Activated T-helper 1 cell treated with anti-CD3 and anti-CD28 coated beads, Interleukin-2, amount 50 U/mL, for 16 hours (primary cell): ENCODE results near the gene MGP.

Experiments used
- DNase-seq, 2 donors: peaks; one replicate each; pipeline ENCODE4 v3.0.0-alpha.2; 2020; ENCODE audit warnings: low read depth in 1 of 2, low spot score in 1 of 2

The MGP gene

DNA sequence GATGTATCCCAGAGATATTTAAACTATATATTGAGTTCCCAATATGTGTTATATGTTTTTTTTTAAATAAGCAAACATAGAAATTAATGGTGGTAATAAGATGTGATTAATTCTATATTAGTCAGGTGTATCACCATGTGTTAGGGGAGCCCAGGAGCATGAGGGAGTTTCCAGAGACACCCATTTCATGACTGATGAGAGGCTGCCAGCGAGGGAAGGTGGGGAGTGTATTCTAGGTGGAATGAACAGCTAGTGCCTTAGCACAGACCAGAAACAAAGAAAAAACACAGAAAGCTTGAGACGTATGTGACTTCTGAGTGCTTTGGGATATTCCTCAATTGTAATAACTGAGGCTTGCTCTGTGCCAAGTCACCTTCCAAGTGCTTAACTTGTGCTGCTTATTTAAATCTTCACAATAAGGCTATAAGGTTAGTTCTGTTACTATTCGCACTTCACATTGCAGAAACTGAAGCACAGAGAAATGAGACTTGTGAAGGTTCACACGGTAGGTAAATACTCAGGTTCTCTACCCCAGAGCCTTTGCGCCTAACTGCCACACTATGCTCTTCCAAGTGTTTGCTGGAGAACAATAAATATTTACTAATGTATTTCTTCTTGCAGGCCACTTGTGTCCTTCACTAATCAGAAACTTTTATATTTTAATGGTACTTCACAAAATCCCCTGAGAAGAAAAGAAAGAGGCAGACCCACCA, 17.9 kb upstream of the MGP start:
- DNase-seq = no peak

DNA sequence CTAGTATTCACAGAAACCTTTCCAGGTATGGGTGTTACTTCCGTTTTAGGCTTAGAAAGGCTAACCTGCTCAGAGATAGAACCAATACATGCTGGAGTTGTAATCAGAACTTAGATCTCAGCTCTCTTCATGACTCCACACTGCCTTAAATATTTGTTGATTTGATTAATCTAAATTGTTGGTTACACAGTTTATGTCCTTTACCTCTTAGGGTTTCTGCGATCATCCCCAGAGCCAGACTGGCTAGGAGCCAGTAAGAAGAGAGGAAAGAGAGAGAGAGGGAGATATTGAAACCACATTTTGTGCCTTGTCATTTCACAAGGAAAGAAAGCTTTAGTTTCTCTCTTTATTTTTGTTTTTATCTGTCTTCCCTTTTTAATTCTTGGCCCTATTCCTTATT, 16.8 kb upstream of the MGP start:
- DNase-seq = no peak

DNA sequence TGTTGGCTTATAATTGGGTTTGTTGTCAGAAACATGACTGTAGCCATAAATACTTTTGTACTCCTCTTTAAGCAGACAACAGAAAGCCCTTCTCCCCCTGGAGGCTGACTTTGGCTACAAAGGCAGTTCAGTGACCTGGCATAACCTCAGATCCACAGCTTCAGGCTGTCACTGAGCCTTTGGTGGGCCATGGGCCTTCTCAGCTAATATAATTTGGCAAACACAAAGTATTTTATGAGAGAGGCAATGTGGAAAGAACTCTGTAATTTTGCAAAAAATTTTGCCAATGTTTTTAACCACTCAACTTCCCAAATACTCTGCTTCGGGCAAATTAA, 15.5 kb upstream of the MGP start:
- no peak for DNase-seq

DNA sequence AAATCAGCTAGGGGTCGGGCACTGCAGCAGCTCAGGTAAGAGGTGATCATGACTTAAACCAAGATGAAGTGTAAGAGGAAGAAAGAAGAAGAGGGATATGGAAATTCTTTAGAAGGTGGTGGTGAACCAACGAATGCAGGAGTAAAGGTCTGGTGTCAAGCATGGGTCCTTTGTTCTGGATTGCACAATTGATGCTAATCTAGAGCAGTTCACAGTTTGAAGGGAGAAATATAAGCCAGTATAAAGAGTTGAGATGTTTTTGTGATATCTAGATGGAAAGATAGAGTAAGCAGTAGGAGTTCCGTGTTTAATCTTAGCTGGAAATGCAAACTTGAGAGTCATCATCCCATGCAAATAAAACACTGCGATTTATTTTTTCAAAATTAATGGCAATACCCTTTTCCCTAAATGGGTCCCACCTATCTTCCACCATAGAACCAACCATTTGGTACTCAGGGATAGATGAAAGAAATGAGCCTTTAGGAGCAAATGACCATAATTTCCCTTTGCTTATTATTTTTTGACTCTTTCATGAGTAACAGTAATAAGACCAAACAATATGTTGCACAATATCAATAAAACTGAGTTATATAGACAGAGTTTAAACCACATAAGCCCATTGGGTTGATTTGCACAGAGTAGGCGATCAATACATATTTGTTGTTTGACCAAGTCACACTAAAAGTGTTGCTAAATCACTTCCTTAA, 15.0 kb upstream of the MGP start:
- no peak for DNase-seq

DNA sequence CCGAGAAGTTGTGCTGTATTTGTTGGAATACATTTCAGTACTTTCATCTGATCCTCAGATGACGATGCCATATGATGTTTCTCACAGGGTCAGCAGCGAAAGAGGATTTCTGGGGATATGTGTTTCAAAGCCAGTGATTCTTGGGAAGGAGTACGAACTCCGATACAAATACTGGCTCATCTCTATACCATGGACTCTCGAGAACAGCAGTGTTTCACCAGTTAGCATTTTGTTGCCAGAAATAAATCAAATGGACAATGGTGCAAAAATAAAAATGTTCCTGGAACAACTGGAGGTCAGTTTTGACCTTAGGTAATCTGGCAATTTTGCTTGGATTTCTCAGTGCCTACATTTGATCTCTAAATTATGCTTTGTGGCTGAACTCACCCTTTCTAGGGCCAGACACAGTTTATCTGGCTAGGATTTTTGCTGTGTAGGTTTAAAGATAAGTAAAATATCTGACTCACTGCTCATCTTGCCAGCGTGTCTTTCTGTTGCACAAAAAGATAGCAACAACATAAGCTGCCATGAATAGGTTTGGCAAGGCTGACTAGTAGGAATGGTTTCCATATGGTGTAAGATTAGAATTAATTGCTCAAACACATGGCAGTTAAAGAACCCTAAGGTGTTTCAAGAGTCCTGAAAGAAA, 11.0 kb upstream of the MGP start:
- DNase-seq = no peak

DNA sequence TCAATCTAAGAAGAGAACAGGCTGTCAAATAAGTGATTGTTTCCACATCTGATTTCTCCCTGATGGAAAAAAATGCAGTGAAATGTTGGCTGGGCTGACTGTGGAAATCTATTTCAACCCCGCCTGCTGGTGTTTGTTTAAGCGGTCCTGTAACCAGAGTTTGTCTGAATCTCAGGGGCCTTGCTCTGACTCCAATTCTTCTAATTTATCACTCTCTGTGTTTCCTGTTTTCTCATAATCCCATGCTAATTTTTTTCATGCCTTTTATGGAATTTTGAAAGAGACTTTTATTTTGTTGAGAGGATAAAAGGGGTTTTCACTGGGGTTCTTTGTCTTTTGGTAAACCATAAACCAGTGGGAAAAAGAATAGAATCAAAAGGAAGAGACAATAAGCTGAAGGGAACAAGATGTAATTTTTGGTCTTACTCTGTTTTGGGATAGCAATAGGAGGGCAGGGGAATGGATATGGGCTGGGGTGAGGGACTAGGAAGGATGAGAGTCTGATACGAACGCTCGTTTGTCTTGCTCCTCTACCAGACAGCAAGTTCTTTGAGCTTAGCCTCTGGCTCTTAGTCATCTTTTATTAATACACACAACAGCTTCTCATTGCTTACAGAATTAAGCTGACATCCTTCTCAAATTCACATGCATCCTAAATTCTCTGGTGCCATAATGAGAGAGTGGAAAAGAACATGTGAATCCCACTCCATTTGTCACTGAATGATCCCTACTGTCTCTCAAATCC, 8.0 kb upstream of the MGP start:
- DNase-seq = no peak

DNA sequence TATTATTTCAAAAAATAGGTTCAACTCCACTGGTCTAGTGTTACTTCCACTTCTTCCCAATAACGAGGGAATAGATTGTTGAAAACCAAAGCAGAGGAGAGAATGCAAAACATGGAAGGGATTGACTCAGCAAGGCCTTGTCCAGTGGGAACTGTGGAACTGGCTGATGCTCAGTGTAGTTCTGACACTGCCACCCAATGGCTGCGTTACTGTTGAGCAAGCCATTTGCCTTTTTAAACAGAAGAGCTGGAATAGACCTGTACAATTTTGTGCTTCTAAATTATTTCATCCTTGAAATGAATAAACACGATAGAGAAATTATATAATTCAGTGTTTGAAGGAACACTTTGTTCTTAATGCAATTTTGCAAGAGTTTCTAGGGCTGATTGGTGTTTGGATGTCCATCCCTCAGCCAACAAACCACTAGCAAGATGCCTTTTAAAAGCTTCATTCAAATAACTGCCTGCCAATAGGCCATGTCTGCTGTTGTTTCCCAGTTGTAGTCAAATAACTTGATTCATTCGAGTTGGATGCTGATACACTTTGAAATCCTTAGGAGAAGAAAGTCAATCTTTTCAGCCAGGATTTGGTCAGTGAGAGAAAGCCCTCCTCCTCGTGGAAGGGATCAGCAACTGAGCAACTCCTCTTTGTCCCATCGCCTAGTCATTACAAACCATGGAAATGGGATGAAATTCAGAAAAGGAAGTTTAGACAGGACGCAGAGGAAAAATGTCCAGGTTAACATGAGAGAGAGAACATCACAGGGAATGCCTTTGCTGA, 7.3 kb upstream of the MGP start:
- no peak for DNase-seq

DNA sequence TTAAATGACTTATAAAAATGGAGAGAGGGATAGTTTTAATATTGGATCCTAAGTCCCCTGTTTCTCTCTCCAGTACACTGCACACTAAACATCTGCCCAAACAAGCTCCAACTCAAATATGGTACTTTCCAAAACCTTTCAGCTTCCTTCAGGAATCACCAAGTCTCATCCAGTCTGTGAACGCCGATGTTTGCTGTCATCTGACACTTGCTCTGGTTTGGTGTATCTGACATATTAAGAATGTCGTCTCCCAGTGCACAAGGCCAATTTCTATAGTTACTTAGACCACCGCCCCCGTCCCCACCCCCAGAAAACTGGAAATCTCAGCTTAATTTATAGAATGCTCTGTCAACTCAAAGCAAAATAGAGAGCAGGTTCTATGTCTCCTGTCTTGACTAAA, 5.0 kb upstream of the MGP start:
- no peak for DNase-seq

DNA sequence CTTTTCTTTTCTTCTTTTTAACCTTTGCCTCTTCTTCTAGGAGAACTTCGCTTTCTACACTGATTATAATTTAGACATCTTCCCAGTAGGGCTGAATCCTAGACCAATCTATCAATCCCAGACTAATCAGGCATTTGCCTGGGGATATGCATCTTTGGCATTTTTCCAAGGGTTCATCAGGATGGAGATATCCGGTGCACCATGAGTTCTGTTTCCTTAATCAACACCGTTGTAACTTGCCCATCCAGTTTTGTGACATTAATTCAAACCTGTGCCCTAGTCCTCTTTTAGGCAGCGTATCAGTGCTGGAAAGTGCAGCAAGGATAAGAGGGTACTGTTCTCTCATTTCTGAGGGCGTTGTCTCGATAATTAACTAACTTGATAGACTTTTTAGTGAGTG, 617 bp upstream of the MGP start:
- no peak for DNase-seq

DNA sequence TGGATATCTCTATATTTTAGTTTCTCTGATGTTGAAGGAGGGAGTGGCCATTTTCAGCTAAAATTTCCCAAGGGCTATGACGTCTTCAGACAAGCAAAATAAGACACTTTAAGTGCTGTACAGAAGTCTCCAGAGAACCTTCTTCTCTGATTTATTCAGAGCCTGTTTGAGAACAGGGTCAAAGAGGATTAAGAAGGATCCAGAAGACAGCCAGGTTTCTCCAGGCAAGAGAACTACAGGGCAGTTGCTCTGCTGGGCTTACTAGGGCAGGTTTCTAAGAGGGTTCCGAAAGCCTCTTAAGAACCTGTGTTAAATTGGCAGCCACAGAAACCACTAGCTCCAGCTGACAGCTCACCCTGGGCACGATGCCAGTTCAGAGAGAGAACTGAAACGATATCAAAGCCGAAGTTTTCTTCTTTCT, 1.2 kb downstream of the MGP start:
- peak; percentile 58 to 72 for DNase-seq

DNA sequence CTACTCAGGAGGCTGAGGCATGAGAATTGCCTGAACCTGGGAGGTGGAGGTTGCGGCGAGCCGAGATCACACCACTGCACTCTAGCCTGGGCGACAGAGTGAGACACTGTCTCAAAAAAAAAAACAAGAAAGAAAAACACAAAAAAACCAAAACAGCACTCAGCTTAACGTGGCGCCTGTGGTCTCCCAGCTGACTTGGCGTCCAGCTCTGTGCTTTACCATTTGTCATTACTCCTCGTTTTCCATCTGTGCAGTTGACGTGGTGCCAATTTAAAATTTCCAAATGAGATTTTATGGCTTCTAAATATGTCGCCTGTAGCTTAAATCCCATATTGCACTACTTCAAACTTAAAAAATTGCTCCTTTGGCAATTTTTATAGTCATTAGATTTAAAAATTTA, 2.0 kb downstream of the MGP start:
- no peak for DNase-seq

DNA sequence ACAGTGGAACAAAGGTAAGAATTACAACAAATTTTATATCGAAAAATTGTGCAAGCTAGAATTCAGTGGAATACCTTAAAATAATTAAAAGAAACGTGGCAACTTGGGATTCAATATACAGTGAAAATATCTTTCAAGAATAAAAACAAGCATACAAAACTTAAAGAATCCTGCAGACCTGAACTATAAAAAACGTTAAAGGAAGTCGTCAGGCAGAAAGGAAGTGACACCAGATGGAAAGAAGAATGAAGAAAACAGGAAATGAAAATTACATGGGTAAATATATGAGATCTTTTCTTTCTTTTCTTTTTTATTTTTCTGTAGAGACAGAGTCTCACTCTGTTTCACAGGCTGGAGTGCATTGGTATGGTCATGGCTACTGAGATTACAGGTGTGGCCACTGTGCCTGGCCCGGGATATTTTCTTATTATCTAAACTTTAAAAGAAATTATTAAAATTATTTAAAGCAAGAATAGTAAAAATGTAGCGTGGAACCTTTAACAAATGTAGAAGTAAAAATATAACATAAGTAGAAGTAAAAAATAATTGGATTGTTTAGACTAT, 4.7 kb downstream of the MGP start:
- no peak for DNase-seq

DNA sequence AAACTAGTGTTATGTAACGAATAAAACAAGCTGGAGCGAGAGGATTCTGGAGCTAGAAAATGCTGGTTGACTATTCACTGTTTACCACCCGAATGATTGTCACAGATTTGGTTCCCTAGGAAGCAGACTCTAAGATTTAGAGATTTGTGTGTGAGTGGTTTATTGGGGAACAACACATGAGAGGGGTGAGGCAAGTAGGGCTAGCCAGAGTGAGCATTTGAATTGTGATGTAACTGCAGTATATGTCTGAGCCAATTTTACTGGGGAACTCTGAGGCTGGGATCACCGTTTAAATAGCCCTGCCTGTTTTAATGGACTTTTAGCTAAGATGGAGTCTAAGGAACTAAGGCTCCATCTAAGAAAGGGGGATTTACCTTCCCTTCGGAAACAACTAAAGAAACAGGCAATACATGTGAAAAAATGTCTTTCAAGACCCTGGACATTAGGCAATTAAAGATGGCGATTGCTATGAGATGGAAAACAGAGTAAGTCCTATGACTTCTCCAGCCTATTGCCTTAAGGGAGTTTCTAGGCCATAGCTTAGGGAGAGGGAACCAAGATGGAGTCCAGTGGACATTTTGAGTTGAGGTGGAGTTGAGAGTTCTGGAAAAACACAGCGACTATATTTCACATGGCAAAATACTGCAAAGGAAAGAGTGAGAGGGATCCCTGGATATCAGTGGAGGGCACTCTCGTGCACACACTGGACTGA, 6.3 kb downstream of the MGP start:
- DNase-seq = no peak

DNA sequence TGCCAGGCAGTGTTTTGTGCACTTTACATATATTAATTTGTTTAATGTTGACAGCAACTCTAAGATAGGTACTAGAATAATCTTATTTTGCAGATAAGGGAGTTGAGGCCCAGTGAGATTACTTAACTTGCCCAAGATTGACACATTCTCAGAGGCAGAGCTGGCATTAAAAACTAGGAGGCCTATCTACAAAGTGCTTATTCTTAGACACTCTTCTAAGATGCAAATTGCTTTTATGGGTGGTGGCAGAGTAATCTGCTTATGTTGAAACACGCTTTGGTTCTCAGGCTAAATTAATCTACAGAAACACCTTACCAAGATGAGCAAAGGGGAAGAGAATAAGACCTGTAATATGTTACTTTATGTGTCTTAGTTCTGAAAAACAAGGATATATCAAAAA, 7.2 kb downstream of the MGP start:
- no peak for DNase-seq

DNA sequence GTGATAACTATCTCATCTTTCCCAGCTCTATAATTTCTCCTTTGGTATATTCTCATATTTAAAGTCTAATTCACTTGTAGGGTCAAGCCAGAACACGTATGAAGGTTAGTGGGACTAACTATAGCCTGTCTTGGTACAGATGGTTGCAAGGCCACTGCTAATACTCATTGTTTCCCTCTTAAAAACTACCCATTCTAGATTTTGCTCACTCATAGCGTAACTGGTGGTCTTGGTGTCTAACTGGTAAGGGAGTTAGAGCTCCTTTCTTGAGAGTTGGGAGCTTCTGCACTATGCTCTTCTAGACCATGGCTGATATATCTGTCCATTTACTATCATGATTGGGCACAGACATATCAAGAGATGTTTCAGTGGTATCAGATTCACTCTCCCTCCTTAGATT, 8.8 kb downstream of the MGP start:
- no peak for DNase-seq

DNA sequence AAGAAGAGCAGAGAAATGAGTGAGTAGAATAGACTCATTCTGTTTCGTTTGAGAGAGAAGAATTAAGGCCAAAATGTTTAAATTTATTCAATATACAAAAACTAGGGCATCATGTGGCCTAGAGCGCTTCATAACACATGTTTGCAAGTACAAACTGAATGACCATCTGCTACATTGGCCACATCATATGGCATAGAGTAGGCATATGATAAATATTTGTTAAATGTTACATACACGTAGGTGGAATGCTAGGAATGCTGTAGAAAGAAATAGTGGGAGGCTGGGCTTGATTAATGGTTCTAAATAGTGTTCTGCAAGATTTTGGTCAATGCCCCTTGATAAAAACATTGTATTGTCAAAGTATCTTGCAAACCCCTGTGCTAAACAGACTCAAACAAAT, 10.8 kb downstream of the MGP start:
- DNase-seq = no peak

DNA sequence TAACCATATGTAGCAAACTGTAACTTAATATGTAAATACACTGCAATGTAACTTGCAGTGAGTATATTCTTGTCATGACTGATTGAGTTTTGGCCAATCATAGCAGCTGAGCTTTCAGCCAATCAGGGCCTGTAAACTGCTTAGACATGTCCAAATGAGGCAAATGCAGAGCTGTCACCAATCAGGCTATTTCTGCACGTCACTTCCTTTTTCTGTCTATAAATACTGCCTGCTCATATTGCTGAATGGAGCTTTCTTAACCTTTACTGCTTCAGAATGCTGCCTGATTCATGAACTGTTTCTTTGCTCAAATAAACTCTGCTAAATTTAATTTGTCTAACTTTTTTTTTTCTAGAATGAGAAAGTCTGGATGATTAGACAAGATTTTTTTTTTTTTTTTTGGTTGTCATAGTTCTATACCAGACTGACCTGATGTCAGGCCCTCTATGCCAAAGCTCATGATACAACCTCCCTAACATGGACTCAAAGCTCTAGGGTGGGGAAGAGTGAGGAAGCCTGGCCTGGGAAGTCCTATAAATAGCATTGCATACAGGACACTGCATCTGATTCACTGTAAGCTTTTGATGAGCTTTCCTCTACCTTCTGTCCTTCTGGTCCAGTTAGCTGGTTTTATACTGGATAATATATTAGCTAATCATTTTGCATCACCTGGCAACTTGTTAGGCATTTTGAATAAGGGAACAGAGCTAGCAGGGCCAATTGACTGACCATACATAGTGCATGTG, 12.0 kb downstream of the MGP start:
- no peak for DNase-seq

DNA sequence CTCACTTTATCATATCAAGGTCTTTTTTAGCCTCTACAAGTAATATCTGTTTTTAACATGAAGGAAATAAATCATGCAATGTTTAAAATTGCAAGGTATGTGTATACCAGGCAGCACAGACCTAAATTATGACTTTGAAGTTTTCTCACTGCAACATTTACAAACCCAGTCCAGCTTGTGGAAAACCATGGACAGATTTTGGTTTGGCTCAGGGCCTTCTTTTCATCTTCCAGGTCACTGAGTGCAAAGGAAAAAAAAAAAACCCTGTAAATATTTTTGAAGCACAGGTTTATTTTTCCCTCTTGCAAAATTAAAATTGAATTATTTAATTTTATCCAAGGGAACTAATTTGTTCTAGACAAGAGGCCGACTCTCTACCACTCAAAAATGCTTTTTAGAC, 13.8 kb downstream of the MGP start:
- no peak for DNase-seq

DNA sequence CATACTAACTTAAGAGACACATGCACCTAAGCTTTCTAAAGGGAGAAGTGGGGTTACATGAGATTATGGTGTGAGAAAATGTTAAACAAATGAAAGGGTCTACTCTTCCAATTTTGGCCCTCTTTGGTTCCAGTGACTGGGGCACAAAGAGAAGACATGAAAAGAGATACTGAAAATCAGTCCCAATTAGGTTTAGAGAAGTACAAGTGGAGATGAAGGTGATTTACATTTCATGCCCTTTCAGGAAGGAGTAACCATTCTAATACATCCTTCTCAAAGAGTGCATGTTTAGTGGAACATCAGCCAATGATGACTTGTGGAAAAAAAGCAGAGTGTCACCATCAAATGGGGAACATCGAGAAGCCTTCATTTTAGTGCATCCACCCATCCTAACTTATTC, 14.4 kb downstream of the MGP start:
- DNase-seq = no peak
